PC-9 (cell line): ENCODE results near the gene FGD6. TPM values are rescaled to one million over a fixed set of nuclear protein-coding genes. Genes with fewer than 3 reads are reported as not detected.

Experiments used
- BruUV-seq: library from RNA; stranded (reverse); fragments of 400-500 nt; replicated peaks from 2 replicates; lab custom pipeline; 2021; lab: Mats Ljungman, UMichigan
- CTCF ChIA-PET: fragments of 300-600 bp; sonication (Branson Sonifier 250); formaldehyde crosslinking; loops from one replicate; lab custom pipeline; 2022; ENCODE audit warnings: antibody characterized with exemption; lab: Charles Lee
- POLR2A ChIA-PET: fragments of 300-600 bp; sonication (Branson Sonifier 250); formaldehyde crosslinking; loops from one replicate; lab custom pipeline; 2022; ENCODE audit warnings: antibody characterized with exemption; ENCODE audit not compliant: unreplicated experiment; lab: Charles Lee
- DNase-seq, 2 experiments: peaks; one replicate each; pipeline versions ENCODE4 v3.0.0 to v3.0.0-alpha.2; 2015 to 2022; ENCODE audit warnings: mixed read lengths in 1 of 2
- H2AFZ ChIP-seq: fragments of 200-600 bp; sonication (generic); 2 replicates; pipeline ENCODE4 v1.8.1; 2017; ENCODE audit warnings: antibody characterized with exemption
- H3F3A ChIP-seq: fragments of 200-600 bp; sonication (generic); 2 replicates; pipeline ENCODE4 v1.8.1; 2017; ENCODE audit warnings: antibody characterized with exemption, mild to moderate bottlenecking, low read depth; ENCODE audit not compliant: insufficient read depth
- H3K27ac ChIP-seq: fragments of 200-600 bp; sonication (generic); 2 replicates; pipeline ENCODE4 v1.6.1; 2016; ENCODE audit warnings: mixed run types
- H3K27me3 ChIP-seq: fragments of 200-600 bp; sonication (generic); 2 replicates; pipeline ENCODE4 v1.6.1; 2016; ENCODE audit warnings: low read depth, mixed run types; ENCODE audit not compliant: insufficient read depth
- H3K36me3 ChIP-seq: fragments of 200-600 bp; sonication (generic); 2 replicates; pipeline ENCODE4 v1.6.1; 2016; ENCODE audit warnings: low read depth, mixed run types
- H3K4me1 ChIP-seq: fragments of 200-600 bp; sonication (generic); replicated peaks from 2 replicates; pipeline ENCODE4 v1.6.1; 2016; ENCODE audit warnings: mixed run types; ENCODE audit not compliant: insufficient read depth
- H3K4me2 ChIP-seq: fragments of 200-600 bp; sonication (generic); 2 replicates; pipeline ENCODE4 v1.6.1; 2017; ENCODE audit warnings: mixed run types
- H3K4me3 ChIP-seq: fragments of 200-600 bp; sonication (generic); 2 replicates; pipeline ENCODE4 v1.6.1; 2016; ENCODE audit warnings: mixed run types
- H3K79me2 ChIP-seq: fragments of 200-600 bp; sonication (generic); 2 replicates; pipeline ENCODE4 v1.6.1; 2017; ENCODE audit warnings: low read depth, mixed run types
- H3K9me2 ChIP-seq: fragments of 200-600 bp; sonication (generic); 2 replicates; pipeline ENCODE4 v1.8.1; 2017; ENCODE audit warnings: mild to moderate bottlenecking; ENCODE audit not compliant: insufficient read depth
- H3K9me3 ChIP-seq: fragments of 200-600 bp; sonication (generic); 2 replicates; pipeline ENCODE4 v1.8.1; 2016; ENCODE audit warnings: low read depth; ENCODE audit not compliant: insufficient read depth
- H4K20me1 ChIP-seq: fragments of 200-600 bp; sonication (generic); 2 replicates; pipeline ENCODE4 v1.8.1; 2017; ENCODE audit not compliant: insufficient read depth
- CTCF ChIP-seq: fragments of 200-600 bp; sonication (generic); conservative IDR thresholded peaks from 2 replicates; pipeline ENCODE4 v1.6.1; 2017; ENCODE audit warnings: mixed run types, antibody characterized with exemption, mild to moderate bottlenecking, moderate library complexity
- EZH2 ChIP-seq: fragments of 200-600 bp; sonication (generic); IDR thresholded peaks from 2 replicates; pipeline ENCODE4 v1.8.0; 2017; ENCODE audit warnings: antibody characterized with exemption, low read depth
- intact Hi-C: fragments of 100-400 bp; cut with micrococcal nuclease; formaldehyde crosslinking; loops from one replicate; pipeline ENCODE4 v1.10.0; 2022; ENCODE audit not compliant: unreplicated experiment
- total RNA-seq: library from RNA; stranded (reverse); gene quantifications from 2 replicates; pipeline ENCODE4 v1.2.3, GENCODE V29; 2021

Gene FGD6
- total RNA-seq, 1 experiment from 2014 or later, result 22.0 TPM

DNA sequence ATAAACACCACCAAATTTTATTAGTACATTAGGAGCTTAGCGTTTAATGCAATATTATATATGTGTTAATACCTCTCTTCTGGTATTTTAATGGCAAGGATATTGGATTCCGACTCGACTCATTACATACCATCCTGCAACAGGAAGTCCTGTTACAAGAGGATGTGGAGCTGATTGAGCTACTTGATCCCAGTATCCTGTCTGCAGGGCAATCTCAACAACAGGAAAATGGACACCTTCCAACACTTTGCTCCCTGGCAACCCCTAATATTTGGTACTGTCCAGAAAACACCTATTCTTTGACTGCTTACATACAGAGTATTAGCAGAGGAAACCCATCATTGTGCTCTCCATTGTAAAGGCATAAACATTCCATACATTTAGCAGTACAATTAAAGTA lies 45.5 kb upstream of the FGD6 start:
- no peaks in the 10 kb centered on the region for H4K20me1 ChIP-seq
- BruUV-seq, result no TSS peak
- peaks cover 5% of the 10 kb centered on the region for H3K79me2 ChIP-seq
- no peak for DNase-seq
- H2AFZ ChIP-seq, result no peak overlapping the region
- POLR2A ChIA-PET, result interaction anchor here (0.6 kb wide), 1 partner anchor 13 kb away, joined by 5 read pairs; no protein-coding TSS in a partner anchor
- no peak overlapping the region for H3K4me3 ChIP-seq
- CTCF ChIA-PET, result no interaction called here
- H3K4me2 ChIP-seq, result no peak overlapping the region
- H3K27ac ChIP-seq, result no peak overlapping the region
- TF ChIP-seq EZH2 (no peak), CTCF (no peak)
- H3K27me3 ChIP-seq, result no peaks in the 10 kb centered on the region
- intact Hi-C loops, result no loop called here
- no peaks in the 10 kb centered on the region for H3K9me3 ChIP-seq
- peaks cover 2% of the 10 kb centered on the region; the same call in 1 of the 2 replicates for H3F3A ChIP-seq
- peaks cover 27% of the 10 kb centered on the region for H3K36me3 ChIP-seq
- H3K4me1 ChIP-seq, result no peaks in the 10 kb centered on the region
- H3K9me2 ChIP-seq, result no peaks in the 10 kb centered on the region

DNA sequence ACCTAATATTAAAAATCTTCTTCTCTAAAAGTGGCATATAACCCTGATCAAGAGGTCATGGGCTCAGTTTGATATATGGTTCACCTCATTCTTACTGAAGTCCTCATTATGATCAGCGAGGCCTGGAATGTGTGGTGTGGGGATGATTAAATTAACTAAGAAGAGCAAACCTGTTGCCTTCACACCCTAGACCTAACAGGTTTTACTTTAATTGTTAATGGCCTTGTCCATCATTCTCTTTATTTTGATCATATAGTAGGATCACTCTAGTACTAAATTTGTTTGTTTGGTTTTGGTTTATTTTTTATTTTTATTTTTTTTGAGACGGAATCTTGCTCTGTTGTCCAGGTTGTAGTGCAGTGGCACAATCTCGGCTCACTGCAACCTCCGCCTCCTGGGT lies 43.8 kb upstream of the FGD6 start:
- no peak for DNase-seq
- Histone ChIP-seq H3K4me1 (no peaks in the 10 kb centered on the region), H2AFZ (no peak overlapping the region), H3K27me3 (no peaks in the 10 kb centered on the region), H3K9me2 (no peaks in the 10 kb centered on the region), H3K36me3 (peaks cover 31% of the 10 kb centered on the region), H3K79me2 (peaks cover 5% of the 10 kb centered on the region), H3K4me2 (no peak overlapping the region), H3F3A (peaks cover 2% of the 10 kb centered on the region; the same call in 1 of the 2 replicates), H4K20me1 (no peaks in the 10 kb centered on the region), H3K27ac (no peak overlapping the region), H3K9me3 (no peaks in the 10 kb centered on the region), H3K4me3 (no peak overlapping the region)
- intact Hi-C loops, result no loop called here
- ChIA-PET POLR2A (interaction anchor here (0.6 kb wide), 1 partner anchor 729 kb away, joined by 3 read pairs; no protein-coding TSS in a partner anchor), CTCF (no interaction called here)
- BruUV-seq, result no TSS peak
- TF ChIP-seq EZH2 (no peak), CTCF (no peak)

DNA sequence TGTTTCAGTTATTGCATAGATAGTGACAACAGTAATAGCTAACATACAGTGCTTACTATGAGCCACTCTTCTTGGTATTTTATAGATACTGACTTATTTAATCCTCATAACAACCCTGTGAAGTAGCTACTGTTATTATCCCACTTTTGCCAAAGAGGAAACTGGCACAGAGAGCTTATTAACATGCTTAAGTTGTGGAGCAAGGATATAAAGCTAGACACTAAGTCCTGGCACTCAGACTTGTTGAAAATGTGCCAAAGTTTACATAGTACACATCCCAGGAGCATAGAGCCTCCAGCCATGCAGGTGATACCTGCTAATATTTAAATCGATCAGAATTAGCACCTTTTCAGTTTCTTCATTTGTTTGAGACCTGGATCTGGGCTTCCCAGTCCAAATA lies 42.1 kb upstream of the FGD6 start:
- no TSS peak for BruUV-seq
- Histone ChIP-seq H3K4me1 (no peaks in the 10 kb centered on the region), H3F3A (no peaks in the 10 kb centered on the region; the same call in 1 of the 2 replicates), H4K20me1 (no peaks in the 10 kb centered on the region; the same call in 1 of the 2 replicates), H3K27ac (no peak overlapping the region), H3K27me3 (no peaks in the 10 kb centered on the region), H3K36me3 (peaks cover 35% of the 10 kb centered on the region), H3K9me3 (no peaks in the 10 kb centered on the region), H3K9me2 (no peaks in the 10 kb centered on the region), H3K79me2 (peaks cover 5% of the 10 kb centered on the region), H3K4me2 (no peak overlapping the region), H3K4me3 (no peak overlapping the region), H2AFZ (no peak overlapping the region)
- no peak for DNase-seq
- no peak for TF ChIP-seq CTCF
- no peak for TF ChIP-seq EZH2
- intact Hi-C loops, result no loop called here
- ChIA-PET CTCF (no interaction called here), POLR2A (no interaction called here)
